HepG2 (cell line): Measurements from ENCODE around the gene PAN2. TPM values are rescaled to one million over a fixed set of nuclear protein-coding genes. Genes with fewer than 3 reads are reported as not detected.

Experiments
- ATF7 ChIP-seq, 2 experiments: fragments of 450-650 bp in 1 of 2; sonication (generic) in 1 of 2; formaldehyde crosslinking in 1 of 2; IDR thresholded peaks; 2 replicates each; pipeline versions ENCODE4 v1.4.0 to v1.6.1; 2016 to 2020; ENCODE audit warnings: antibody characterized with exemption in 1 of 2, mild to moderate bottlenecking in 1 of 2, missing genetic modification reagents in 1 of 2
- CBX5 ChIP-seq: sonication (generic); formaldehyde crosslinking; IDR thresholded peaks from 2 replicates; pipeline ENCODE4 v1.4.0; 2020; ENCODE audit warnings: missing genetic modification reagents, borderline replicate concordance
- CCAR2 ChIP-seq: fragments of 200-400 bp; formaldehyde crosslinking; optimal IDR thresholded peaks from 2 replicates; pipeline ENCODE3; 2018; ENCODE audit warnings: low read depth, mild to moderate bottlenecking, low read length, moderate library complexity
- DZIP1 ChIP-seq: sonication (generic); formaldehyde crosslinking; IDR thresholded peaks from 2 replicates; pipeline ENCODE4 v1.5.0; 2020; ENCODE audit warnings: mild to moderate bottlenecking, missing genetic modification reagents
- ERF ChIP-seq: IDR thresholded peaks from 2 replicates; pipeline ENCODE4 v1.6.1; 2018; ENCODE audit warnings: missing biosample characterization, missing genetic modification reagents
- FOSL1 ChIP-seq: sonication (generic); formaldehyde crosslinking; IDR thresholded peaks from 2 replicates; pipeline ENCODE4 v1.9.0; 2021; ENCODE audit warnings: missing genetic modification reagents, borderline replicate concordance
- GTF3A ChIP-seq: sonication (generic); formaldehyde crosslinking; conservative IDR thresholded peaks from 2 replicates; pipeline ENCODE4 v1.4.0; 2020; ENCODE audit warnings: mild to moderate bottlenecking, missing genetic modification reagents
- HMG20B ChIP-seq: conservative IDR thresholded peaks from 2 replicates; pipeline ENCODE4 v1.6.1; 2016; ENCODE audit warnings: missing genetic modification reagents, missing compliant biosample characterization
- JUNB ChIP-seq: sonication (generic); formaldehyde crosslinking; IDR thresholded peaks from 2 replicates; pipeline ENCODE4 v1.8.0; 2022; ENCODE audit warnings: missing genetic modification reagents, mild to moderate bottlenecking, borderline replicate concordance
- RFX1 ChIP-seq: fragments of 450-650 bp; IDR thresholded peaks from 2 replicates; pipeline ENCODE4 v1.6.1; 2017
- RFXANK ChIP-seq: IDR thresholded peaks from 2 replicates; pipeline ENCODE4 v1.6.1; 2016
- SP2 ChIP-seq: sonication (generic); formaldehyde crosslinking; IDR thresholded peaks from 2 replicates; pipeline ENCODE4 v1.5.1; 2020; ENCODE audit warnings: mild to moderate bottlenecking, missing genetic modification reagents
- STAG1 ChIP-seq: sonication (generic); formaldehyde crosslinking; IDR thresholded peaks from 2 replicates; pipeline ENCODE4 v1.4.0; 2020; ENCODE audit warnings: missing genetic modification reagents
- ZFP36L1 ChIP-seq: sonication (generic); formaldehyde crosslinking; IDR thresholded peaks from 2 replicates; pipeline ENCODE4 v1.8.0; 2022; ENCODE audit warnings: mild to moderate bottlenecking, missing genetic modification reagents, moderate library complexity
- ZNF17 ChIP-seq: sonication (generic); formaldehyde crosslinking; IDR thresholded peaks from 2 replicates; pipeline ENCODE4 v1.5.0; 2020; ENCODE audit warnings: mild to moderate bottlenecking, missing genetic modification reagents
- ZNF234 ChIP-seq: sonication (generic); formaldehyde crosslinking; conservative IDR thresholded peaks from 2 replicates; pipeline ENCODE4 v1.5.1; 2020; ENCODE audit warnings: mild to moderate bottlenecking, missing genetic modification reagents
- ZNF607 ChIP-seq: sonication (generic); formaldehyde crosslinking; IDR thresholded peaks from 2 replicates; pipeline ENCODE4 v1.5.1; 2020; ENCODE audit warnings: missing genetic modification reagents, mild to moderate bottlenecking, borderline replicate concordance
- ZNF703 ChIP-seq: sonication (generic); formaldehyde crosslinking; IDR thresholded peaks from 2 replicates; pipeline ENCODE4 v1.5.1; 2020; ENCODE audit warnings: missing genetic modification reagents, mild to moderate bottlenecking, moderate library complexity, borderline replicate concordance
- ZNF740 ChIP-seq: sonication (generic); formaldehyde crosslinking; IDR thresholded peaks from 2 replicates; pipeline ENCODE4 v1.4.0; 2020; ENCODE audit warnings: missing genetic modification reagents
- ZNF766 ChIP-seq: sonication (generic); formaldehyde crosslinking; IDR thresholded peaks from 2 replicates; pipeline ENCODE4 v1.5.0; 2020; ENCODE audit warnings: missing genetic modification reagents, borderline replicate concordance
- ZNF839 ChIP-seq: sonication (generic); formaldehyde crosslinking; IDR thresholded peaks from 2 replicates; pipeline ENCODE4 v1.4.0; 2020; ENCODE audit warnings: missing genetic modification reagents, mild to moderate bottlenecking, borderline replicate concordance
- ZNF883 ChIP-seq: sonication (generic); formaldehyde crosslinking; IDR thresholded peaks from 2 replicates; pipeline ENCODE4 v1.5.1; 2020; ENCODE audit warnings: mild to moderate bottlenecking, missing genetic modification reagents; ENCODE audit errors: not compliant biosample characterization
- ZSCAN22 ChIP-seq: sonication (generic); formaldehyde crosslinking; IDR thresholded peaks from 2 replicates; pipeline ENCODE4 v1.4.0; 2020; ENCODE audit warnings: mild to moderate bottlenecking, missing genetic modification reagents
- polyA plus RNA-seq, 8 experiments: library from polyadenylated mRNA; depleted of rRNA in 3 of 8; stranded (reverse) in 7 of 8; unstranded in 1 of 8; fragments of >200 nt; fragmentation: Illumina TruSeq in 4 of 8; extraction: Trizol in 4 of 8; gene quantifications; 2 replicates each; pipeline versions ENCODE4 v1.2.1 to v1.2.3, GENCODE V29; 2011 to 2016; ENCODE audit warnings: low read depth in 4 of 8, missing spikeins in 1 of 8, mixed read lengths in 1 of 8; ENCODE audit not compliant: insufficient read depth in 1 of 8
- total RNA-seq, 5 experiments: library from RNA; depleted of rRNA; stranded (reverse); fragments of >200 nt; fragmentation: Illumina TruSeq; extraction: Trizol; gene quantifications; 2 replicates each; pipeline ENCODE4 v1.2.3, GENCODE V29; 2016; ENCODE audit warnings: low read depth in 1 of 5

PAN2 gene
- total and polyA plus RNA-seq, 2 of the 13 experiments (the other 11 are each of a cell fraction or from before 2014, with no cell fraction given): 27.2 to 61.1 TPM

GRCh38 chr12:56315622-56316473, 18.0 kb downstream of the PAN2 start, which contains the start of gene CNPY2 (continued):
- no peak; the same call in 1 of the 2 replicates for TF ChIP-seq CBX5 (CRISPR knock-in tag)
- no peak; the same call in 1 of the 2 replicates for TF ChIP-seq ZNF703 (CRISPR knock-in tag)
- peak; percentile 56 for TF ChIP-seq ERF (CRISPR knock-in tag)
- TF ChIP-seq RFX1: no peak
- 0 out of 2 replicates have a peak, but pooled peaks have one; percentile 48 for TF ChIP-seq SP2 (CRISPR knock-in tag)
- no peak for TF ChIP-seq ATF7 (IDR thresholded peaks at IDR 0.05)
- 0 out of 2 replicates have a peak, but pooled peaks have one; percentile 45 for TF ChIP-seq ATF7 (CRISPR knock-in tag; IDR thresholded peaks at IDR 0.05)
- 0 out of 2 replicates have a peak, but pooled peaks have one; percentile 93 for TF ChIP-seq DZIP1 (CRISPR knock-in tag)
- no peak for TF ChIP-seq ZNF234
- TF ChIP-seq GTF3A: 0 out of 2 replicates have a peak, but pooled peaks have one; percentile 70
- peak; percentile 76 for TF ChIP-seq CCAR2
- no peak; the same call in 1 of the 2 replicates for TF ChIP-seq FOSL1 (CRISPR knock-in tag)
- peak; percentile 30; the same call in 1 of the 2 replicates for TF ChIP-seq ZNF839 (CRISPR knock-in tag)
- TF ChIP-seq ZNF883: peak; percentile 23
- peak; percentile 51; the same call in 1 of the 2 replicates for TF ChIP-seq RFXANK (CRISPR knock-in tag)
- TF ChIP-seq ZNF607: peak; percentile 83
- peak; percentile 47; the same call in 1 of the 2 replicates for TF ChIP-seq ZNF740 (CRISPR knock-in tag)
- TF ChIP-seq ZNF766 (CRISPR knock-in tag): peak; percentile 96
- no peak for TF ChIP-seq ZSCAN22
- TF ChIP-seq JUNB (CRISPR knock-in tag): no peak
- TF ChIP-seq STAG1: peak; percentile 96
- TF ChIP-seq ZFP36L1: no peak
- TF ChIP-seq ZNF17 (CRISPR knock-in tag): no peak
- TF ChIP-seq HMG20B (CRISPR knock-in tag): 0 out of 2 replicates have a peak, but pooled peaks have one; percentile 24
